ENCODE data around the gene NDUFB2.
"Not testable (repeated sequence)": the region's sequence is repeated elsewhere in the genome, so short reads cannot be mapped to it uniquely, and the experiment has no call there.

NDUFB2 gene

DNA sequence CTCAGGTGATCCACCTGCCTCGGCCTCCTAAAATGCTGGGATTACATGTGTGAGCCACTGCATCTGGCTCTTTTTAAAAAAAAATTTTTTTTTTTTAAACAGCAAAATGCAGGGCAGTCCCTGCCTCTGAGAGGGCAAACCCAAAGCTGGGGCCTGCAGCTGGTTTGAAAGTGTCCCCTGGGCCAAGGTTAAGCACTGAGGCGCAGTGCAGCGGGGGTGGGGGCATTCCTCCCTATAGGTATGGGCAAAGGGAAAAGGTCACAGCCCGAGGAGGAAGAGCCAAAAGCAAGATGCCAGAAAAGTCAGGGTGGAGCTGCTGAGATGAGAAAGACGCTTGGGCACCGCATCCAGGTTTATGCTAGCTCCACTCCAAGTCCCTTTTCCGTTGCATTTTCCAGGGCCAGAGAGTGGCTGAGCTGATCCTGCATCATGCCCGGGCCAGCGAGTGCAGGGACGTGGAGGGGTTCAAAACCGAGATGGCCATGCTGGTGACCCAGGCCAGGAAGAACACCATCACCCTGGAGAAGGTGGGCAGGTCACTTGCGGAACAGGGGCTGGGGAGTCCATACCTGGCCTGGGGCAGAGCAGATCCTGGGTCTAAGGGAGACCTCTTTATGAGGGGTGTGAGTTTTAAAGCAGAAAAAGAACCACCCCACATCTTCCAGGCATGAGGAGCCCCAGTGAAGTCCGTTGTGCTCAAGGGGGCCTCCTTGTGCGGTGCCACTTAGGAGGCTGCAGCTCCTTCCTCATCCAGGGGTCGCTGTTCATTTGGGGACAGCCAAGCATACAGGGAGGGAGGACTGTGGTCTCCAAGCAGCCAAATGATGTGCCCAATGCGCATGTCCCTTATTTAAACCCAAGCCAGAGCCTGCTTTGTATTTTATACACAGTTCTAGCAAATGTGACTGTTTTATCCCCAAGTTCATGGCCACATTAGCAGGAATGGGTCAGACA is 7.0 kb upstream of the NDUFB2 start:
- no peak for DNase-seq (ENCODE audit: low read depth)

DNA sequence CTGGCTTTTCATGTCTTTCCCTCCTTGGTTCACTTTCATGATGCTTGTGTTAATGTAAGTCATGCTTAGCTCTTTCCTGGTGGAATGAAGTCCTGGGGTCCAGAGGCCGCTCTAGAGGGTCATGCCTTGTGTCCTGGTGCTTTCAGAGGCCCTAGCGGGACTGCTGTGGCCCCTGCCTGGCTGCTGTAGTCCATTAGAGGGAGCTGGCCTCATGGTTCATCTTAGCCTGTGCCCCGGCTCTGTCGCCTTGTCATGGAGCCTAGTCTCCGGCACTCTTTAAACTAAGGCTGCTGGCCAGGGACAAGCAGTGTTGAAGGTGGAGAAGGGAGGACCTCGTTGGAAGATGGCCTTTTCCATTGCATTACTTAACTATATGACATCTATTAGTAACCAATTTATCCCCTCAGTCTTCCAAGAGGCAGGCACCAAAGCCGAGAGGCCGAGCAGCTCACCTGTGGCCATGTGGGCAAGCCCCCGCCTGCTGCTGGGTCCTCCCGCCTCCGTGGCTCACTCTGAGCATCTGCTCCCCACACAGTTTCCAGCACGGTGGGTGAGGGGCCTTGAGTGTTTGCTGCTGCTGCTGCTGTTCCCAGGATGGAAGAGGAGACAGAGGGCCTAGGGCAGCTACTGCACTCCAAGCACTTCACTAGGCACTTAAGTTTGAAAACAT is 5.0 kb upstream of the NDUFB2 start:
- no peak for DNase-seq (ENCODE audit: low read depth)

DNA sequence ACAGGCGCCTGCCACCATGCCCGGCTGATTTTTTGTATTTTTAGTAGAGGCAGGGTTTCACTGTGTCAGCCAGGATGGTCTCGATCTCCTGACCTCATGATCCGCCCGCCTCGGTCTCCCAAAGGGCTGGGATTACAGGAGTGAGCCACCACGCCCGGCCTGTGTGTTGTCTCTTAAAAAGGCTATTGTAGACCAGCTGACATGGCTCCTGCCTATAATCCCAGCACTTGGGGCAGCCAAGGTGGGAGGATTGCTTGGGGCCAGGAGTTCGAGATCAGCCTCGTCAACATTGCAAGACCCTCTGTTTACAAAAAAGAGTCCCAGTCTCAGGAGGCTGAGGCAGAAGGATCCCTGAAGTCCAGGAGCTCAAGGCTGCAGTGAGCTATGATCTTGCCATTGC is 2.7 kb upstream of the NDUFB2 start:
- not testable (repeated sequence) for DNase-seq (ENCODE audit: low read depth)

DNA sequence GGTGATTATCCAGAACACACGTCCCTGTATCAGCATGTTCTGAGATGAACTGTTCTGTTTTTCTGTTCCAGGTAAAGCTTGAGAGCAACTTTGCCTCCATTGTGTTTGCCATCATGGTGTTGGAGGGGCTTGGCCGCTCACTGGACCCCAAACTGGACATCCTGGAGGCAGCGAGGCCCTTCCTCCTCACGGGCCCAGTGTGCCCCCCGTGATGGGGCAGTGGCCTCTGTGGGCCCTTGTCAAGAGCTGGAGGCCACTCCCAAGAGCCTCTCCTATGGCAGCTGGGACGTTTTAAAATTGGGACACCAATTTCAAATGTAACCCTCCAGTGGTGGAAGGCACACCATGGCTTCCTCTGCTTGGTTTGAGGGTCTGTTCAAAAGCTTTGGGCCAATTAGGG is 1.9 kb upstream of the NDUFB2 start:
- DNase-seq (ENCODE audit: low read depth) = no peak

DNA sequence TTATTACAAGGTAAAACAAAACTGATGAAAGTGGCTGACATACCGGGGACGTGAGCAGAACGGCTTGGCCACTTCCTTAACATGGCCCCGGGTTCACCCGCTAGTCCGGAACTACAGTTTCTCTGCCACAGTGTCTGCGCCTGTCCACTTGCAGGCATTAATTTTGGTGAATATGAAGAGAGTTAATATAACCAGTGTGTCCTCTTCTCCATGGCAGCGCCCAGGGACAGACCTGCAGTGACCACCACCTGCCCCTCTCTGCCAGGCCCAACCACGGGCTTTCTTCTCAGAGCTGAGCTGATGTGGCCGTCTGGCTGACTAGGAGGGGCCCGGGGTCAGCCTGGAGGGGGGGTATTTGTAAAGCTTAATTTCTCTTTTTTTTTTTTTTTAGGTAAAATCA is 1.1 kb upstream of the NDUFB2 start:
- DNase-seq (ENCODE audit: low read depth) = no peak

DNA sequence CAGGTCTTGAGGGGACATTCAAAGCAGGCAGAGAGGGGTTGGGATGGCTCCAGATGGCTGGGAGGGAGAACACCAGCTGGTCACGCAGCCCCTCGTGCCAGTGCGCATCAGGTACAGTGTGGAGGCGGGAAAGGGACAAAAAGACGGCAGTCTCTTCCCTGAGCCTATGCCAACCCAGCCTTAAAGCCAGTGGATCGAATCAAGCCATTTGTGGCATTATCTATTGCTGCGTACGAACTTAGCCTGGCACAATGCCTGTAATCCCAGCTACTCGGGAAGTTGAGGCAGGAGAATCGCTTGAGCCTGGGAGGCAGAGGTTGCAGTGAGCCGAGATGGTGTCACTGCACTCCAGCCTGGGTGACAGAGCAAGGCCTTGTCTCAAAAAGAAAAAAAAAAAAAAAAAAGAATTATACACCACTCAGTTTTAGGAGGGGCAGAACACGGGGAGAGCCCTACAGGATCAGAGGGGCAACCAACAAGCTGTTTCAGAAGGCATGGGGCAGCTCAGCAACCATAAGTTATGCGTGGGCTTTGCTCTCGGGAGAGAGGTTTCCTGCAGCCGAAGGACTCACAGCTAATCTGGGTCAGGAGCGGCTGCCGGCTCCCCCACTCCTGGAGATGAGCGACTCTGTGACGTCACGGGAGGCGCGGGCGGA is 356 bp upstream of the NDUFB2 start:
- DNase-seq (ENCODE audit: low read depth) = peak; percentile 93

DNA sequence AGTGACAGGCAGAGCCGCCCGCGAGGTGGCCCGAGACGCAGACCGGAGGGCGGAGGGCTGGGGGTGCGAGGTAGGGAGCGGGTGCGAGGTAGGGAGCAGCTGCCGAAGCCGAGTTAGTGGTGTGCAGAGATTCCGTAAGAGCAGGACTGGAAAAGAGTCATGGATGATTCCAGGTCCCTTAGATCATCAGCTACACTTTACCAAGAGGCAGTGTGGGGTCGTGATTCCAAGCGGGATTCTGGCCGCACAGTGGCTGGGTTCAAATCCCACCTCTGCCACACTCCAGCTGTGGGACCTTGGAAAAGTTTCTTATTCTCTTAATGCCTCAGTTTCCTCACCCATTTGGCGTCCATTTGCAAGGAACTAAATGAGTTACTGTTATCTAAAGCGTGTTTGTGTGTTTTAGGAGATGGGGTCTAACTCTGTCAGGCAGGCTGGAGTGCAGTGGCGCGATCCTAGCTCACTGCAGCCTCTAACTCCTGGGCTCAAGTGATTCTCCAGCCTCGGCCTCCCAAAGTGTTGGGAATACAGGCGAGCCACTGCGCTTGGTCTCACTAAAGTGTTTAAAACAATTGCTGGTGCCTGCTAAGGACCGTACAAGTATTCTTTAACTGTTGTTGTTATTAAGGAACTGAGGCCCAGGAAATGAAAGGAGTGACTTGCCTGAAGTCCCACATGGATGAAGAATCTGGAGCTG is 1.1 kb downstream of the NDUFB2 start:
- no peak for DNase-seq (ENCODE audit: low read depth)

DNA sequence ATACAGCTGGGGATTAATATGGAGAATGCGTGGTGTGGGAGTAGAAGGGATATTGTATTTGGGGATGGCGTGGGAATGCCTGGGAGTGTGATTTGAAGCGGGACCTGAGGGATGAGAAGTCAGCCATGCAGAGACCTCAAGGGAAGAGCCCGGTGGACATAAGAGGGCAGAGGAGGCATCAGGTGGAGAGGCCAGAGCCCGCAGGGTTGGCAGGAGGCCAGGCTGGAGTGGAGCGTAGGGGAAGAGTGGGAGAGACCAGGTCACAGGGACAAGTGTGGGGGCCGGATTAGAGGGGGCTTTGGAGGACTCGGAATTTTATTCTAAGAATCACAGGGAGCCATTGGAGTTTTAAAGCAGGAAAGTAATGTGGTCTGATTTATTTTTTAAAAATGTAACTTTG is 2.0 kb downstream of the NDUFB2 start:
- DNase-seq (ENCODE audit: low read depth) = no peak

DNA sequence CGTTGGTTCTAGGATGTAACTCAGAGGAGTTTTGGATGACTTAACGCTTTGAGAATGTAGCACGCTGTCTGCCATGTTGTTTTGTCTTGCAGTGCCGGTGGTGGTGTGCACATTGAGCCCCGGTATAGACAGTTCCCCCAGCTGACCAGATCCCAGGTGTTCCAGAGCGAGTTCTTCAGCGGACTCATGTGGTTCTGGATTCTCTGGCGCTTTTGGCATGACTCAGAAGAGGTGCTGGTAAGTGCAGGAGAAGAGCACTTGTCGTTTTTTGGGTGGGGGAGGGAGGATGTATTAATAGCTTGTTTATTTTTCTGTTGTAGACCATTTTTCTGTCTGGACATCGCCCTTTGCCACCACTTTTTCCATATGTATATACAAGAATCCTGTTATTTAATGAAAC is 6.3 kb downstream of the NDUFB2 start:
- DNase-seq (ENCODE audit: low read depth) = no peak

DNA sequence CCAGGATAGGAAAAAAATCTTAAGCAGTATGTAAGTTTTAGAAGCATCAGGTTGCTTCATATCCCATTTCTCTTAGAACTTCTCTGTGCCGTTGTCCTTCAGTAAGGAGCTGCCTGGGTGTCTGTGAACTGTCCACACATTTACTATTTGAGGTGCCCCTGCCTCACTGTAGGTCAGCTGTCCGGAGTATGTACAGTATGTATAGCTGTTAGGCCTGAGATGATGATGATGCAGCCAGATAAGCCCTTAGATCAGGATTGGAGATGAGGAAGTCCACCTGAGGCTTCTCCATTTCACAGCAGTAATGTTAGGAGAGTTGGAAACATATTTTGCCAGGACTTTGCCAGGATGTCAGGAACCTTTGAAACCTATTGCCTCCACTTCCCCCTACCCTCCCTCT is 7.7 kb downstream of the NDUFB2 start:
- no peak for DNase-seq (ENCODE audit: low read depth)

DNA sequence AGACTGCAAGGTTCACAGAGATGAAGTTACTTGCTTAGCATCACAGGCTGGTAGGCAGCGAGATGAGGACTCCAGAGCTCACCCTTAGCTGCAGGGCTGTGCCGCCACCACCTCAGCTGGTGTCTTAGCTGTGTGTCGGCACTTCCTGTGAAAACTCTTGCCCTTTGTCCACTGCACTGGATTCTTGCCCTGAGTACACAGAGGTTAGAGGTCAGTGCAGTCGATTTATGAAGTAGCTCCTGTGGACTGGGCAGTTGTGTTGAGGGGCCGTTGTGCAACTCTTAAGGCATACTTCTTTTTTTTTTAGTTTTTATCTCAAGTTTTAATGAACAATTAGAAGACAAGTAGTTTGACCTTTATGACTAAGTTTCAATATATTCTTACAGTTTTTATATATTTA is 10.6 kb downstream of the NDUFB2 start:
- no peak for DNase-seq (ENCODE audit: low read depth)

DNA sequence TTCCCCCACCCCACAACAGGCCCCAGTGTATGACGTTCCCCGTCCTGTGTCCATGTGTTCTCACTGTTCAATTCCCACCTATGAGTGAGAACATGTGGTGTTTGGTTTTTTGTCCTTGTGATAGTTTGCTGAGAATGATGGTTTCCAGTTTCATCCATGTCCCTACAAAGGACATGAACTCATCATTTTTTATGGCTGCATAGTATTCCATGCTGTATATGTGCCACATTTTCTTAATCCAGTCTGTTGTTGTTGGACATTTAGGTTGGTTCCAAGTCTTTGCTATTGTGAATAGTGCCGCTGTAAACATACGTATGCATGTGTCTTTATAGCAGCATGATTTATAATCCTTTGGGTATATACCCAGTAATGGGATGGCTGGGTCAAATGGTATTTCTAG is 12.3 kb downstream of the NDUFB2 start:
- DNase-seq (ENCODE audit: low read depth) = not testable (repeated sequence)

DNA sequence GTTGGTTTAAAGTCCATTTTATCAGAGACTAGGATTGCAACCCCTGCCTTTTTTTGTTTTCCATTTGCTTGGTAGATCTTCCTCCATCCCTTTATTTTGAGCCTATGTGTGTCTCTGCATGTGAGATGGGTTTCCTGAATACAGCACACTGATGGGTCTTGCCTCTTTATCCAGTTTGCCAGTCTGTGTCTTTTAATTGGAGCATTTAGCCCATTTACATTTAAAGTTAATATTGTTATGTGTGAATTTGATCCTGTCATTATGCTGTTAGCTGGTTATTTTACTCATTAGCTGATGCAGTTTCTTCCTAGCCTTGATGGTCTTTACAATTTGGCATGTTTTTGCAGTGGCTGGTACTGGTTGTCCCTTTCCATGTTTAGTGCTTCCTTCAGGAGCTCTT is 15.9 kb downstream of the NDUFB2 start:
- not testable (repeated sequence) for DNase-seq (ENCODE audit: low read depth)

DNA sequence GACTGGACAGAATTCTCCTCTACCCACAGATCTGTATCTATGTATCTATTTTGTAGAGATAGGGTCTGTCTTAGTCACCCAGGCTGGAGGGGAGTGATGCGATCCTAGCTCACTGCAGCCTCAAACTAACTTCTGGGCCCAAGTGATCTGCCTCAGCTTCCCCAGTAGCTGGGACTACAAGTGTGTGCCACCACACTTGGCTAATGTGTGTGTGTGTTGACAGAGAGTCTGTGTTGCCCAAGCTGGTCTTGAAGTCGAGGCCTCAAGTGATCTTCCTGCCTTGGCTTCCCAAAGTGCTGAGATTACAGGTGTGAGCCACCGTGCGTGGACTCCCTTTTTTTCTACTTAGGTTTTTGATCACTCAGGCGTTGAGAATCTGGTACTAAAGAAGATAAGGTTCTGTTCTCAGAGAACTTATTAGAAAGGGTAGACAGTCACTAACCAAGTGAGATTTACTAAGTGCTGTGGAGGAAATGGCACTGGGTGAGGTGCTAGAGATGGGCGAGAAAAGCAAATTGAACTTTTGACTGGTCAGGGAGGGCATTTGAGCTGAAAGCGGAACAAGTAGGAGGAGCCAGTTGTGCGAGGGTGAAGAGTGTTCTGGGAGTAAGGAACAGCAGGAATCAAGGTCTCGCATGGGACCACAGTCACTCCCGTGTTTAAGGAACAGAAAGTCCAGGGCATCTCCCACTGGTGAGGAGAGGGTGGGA is 18.0 kb downstream of the NDUFB2 start:
- no peak for DNase-seq (ENCODE audit: low read depth)

DNA sequence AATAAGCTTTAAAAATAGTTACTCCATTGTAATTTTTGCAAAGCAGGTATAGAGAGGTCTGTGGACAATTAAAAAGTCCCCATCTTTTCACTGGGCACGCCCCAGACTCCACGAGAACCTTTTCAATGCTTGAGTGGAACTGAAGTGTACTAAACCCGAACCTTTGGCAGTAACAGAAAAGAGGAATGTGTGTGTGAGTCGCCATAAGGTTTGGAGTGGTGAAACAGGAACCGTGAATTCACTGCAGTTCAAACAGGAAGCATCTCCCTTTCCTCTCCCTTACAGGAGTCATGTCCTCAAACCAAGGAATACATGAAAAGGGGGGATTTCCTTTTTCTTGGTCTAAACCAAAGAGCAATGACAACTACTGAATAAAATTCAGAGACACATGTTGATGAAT is 23.2 kb downstream of the NDUFB2 start:
- no peak for DNase-seq (ENCODE audit: low read depth)

DNA sequence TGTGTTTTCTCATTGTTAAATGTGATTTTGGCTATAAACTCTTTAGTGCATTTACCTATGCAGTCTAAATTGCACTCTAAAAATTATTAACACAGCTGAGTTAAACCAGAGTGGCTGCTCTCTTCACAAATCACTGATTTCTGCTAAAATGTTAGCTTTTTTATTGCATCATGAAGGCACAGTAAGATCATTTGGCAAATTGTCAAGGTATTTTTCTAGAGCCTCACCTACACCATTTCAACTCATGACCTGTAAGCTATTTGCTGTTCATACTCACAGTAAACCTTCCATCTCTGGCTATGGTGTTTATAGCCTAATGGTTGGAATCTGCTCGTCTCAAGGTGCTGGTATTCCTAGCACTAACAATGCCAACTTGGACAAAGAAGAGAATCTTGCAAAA is 25.7 kb downstream of the NDUFB2 start:
- no peak for DNase-seq (ENCODE audit: low read depth)

DNA sequence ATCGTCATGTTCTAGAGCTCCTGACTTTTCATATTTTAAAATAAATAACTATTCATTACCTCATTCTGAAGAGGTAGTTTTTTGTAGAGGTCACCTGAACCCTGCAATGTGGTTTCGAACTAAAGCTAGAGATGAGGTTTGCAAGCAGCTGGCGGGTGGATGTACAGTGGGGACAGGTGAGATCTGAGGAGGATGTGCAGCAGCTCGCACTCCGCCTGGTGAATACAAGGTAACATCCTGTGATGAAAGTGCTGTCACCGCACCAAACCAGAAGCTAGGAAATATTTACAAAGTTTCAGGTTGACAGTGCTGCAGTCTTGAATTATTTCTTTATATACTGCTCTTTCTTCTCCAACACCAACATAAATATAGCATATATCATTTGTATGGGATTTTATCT is 26.5 kb downstream of the NDUFB2 start:
- peak; percentile 10 for DNase-seq (ENCODE audit: low read depth)

DNA sequence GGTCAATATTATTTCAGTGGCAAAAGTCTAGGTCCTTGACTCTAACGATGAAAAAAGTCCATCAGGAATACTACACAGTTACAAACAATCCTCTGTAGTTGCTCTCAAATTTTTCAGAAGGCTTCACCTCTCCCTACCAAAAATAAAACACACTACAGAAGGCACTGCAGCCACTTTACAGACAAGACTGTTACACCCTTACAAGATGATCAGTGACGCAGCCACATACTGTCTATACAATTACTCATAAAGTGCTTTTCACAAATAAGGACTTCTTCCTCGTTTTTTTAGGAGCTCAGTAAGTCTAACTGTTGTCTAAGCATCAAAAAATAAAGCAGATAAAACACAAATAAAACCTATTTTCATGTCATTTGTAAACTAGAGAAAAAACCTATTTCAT is 27.1 kb downstream of the NDUFB2 start:
- no peak for DNase-seq (ENCODE audit: low read depth)

DNA sequence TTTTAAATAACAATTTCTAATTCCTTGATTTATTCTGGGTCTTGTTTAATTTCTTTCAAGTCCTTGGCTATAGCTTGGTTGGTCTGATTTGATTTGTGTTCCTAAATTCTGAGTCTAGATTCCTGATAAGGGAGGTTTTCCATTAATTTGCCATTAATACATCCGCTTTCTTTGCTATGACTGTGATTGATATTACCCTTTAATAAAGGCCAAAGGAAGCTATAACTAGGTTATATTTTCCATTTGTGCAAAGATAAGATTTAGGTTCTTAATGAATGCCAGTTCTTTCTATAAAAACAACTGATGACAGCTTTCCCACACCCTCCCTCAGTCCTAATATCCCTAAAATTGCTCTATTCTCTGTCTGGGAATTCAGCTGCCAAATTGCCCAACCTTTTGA is 28.2 kb downstream of the NDUFB2 start:
- DNase-seq (ENCODE audit: low read depth) = no peak

DNA sequence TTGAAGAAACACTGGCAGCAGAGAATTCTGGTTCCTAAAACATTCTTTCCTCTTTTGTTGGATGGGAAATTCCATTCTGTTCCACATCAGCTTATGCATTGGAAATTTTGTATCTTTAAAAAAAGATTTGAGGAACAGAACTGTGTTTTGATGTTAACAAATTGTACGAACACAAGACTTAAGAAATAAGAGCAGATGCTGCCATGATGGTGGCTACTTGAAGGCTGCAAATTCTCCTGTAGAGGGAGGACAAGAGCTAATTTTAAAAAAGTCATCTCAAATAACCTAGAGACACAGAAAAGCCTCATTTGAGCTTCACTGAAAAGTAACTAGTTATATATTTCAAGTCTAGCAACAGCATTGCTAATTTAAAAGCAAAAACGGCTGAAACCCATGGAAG is 29.8 kb downstream of the NDUFB2 start:
- DNase-seq (ENCODE audit: low read depth) = no peak

DNA sequence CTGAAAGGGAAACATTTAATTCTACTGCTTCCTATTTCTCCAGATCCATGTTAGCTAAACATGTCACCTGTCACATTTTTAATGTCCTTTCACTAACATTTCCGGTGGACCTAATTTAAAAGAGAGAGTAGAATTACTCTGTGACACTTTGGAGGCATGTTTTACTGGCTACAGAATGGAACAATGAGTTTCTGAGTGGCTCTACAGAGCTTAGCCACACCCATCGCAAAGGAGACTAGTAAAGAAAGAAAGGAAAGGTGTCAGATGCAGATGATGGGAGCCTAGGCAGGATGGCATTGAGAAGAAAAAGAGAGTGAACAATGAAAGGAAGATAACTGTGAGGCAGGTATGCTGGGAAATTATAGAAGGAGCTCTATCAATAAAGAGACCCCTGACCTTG is 35.9 kb downstream of the NDUFB2 start:
- DNase-seq (ENCODE audit: low read depth) = no peak

DNA sequence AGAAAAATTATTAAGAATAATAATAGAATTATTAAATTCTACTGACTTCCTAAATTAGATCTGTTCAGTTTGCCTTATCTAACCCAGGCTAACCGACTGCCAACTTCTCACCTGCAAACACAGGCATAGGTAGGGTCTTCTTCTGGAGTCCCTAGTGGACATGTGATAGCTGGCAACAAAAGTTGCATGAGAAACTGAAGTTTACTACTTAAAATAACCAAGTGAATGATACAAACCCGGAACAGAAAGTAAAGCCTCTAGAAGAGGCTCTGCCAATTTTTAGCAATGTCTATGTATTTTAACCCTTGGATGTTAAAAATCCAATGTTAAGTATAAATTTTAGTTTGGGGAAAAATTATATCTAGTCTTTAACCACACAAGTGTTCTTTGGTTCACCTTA is 37.6 kb downstream of the NDUFB2 start:
- no peak for DNase-seq (ENCODE audit: low read depth)
